GM12865 (cell line): ENCODE data around the gene HOXC10.

ENCODE experiments used
- DNase-seq: peaks from one replicate; pipeline ENCODE4 v3.0.0; 2010; ENCODE audit warnings: low read depth
- H3K4me3 ChIP-seq: 2 replicates; pipeline ENCODE4 v1.5.1; 2011; ENCODE audit warnings: mild to moderate bottlenecking, low read depth, low read length, control low read depth
- CTCF ChIP-seq: IDR thresholded peaks from 2 replicates; pipeline ENCODE4 v1.5.1; 2011; ENCODE audit warnings: low read length, control low read depth, low read depth, inconsistent platforms; ENCODE audit not compliant: insufficient read depth; ENCODE audit errors: missing control alignments

Gene HOXC10

GRCh38 chr12:54019091-54019811, 34.3 kb downstream of the HOXC10 start:
- no peak for DNase-seq
- no peak overlapping the region for H3K4me3 ChIP-seq
- TF ChIP-seq CTCF: no peak

- no peak for DNase-seq
- no peak for TF ChIP-seq CTCF
- no peak overlapping the region for H3K4me3 ChIP-seq
Measured at GRCh38 chr12:54019924-54020590, 35.1 kb downstream of the HOXC10 start.

- H3K4me3 ChIP-seq: no peak overlapping the region
- TF ChIP-seq CTCF: no peak
- no peak for DNase-seq
Measured at GRCh38 chr12:54020591-54021405, 35.9 kb downstream of the HOXC10 start.

GRCh38 chr12:54021432-54022013, 36.6 kb downstream of the HOXC10 start:
- DNase-seq: peak; percentile 38
- peak overlapping the region; percentile 4 for H3K4me3 ChIP-seq
- peak; percentile 23 for TF ChIP-seq CTCF

GRCh38 chr12:54022960-54023884, 38.3 kb downstream of the HOXC10 start:
- TF ChIP-seq CTCF: no peak
- no peak for DNase-seq
- no peak overlapping the region for H3K4me3 ChIP-seq

- DNase-seq: no peak
- H3K4me3 ChIP-seq: no peak overlapping the region
- TF ChIP-seq CTCF: no peak
Measured at GRCh38 chr12:54024127-54024526, 39.2 kb downstream of the HOXC10 start.
